Pulmonary artery endothelial cell (primary cell): ENCODE measurements around the gene RPA1. TPM values are rescaled to one million over a fixed set of nuclear protein-coding genes. Genes with fewer than 3 reads are reported as not detected.

Source experiments
- DNase-seq: peaks from one replicate; pipeline ENCODE4 v3.0.0-alpha.2; 2011; ENCODE audit warnings: low read depth, low spot score
- total RNA-seq: library from RNA; depleted of rRNA; stranded (reverse); fragments of >200 nt; gene quantifications from 2 replicates; pipeline ENCODE4 v1.2.3, GENCODE V29; 2014

RPA1 gene
- total RNA-seq, 1 donor from 2014 or later = 57.0 TPM

DNA sequence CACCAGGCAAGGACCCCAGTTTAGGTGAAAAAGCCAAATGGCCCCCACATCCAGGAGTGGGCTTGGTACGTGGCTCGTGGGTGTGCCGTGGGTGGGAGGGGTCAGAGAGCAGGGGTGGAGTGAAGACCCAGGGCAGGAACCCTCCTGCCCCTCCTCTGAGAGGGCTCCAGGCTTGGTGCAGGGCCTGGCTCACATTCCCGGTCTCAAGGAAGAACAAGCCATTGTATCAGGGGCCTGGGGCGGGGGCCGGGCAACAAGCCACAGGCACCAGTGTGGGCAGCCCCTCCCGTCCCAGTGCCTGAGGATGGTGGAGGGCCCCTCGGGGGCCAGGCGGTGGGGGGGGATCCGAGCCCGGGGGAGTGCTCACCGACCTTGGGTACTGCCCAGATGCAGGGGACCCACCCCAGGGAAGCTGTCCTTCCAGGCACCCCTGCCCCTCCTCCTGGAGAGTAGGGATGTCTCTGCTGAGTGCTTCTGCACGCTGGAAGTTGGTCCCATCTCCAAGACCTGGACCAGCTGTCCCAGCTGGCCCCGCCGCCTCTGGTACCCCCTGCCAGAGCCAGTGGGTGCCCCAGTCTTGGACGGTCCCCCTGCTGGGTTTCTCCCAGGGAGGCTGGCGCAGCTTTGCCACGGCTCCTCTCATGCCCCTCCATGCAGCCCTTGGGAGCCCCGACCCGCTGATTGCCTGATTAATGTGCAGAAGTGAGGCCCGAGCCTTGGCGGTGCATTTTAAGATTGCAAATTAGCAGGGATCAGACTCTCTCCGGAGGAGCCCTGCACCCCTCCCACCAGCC, 111.7 kb downstream of the RPA1 start:
- no peak for DNase-seq

DNA sequence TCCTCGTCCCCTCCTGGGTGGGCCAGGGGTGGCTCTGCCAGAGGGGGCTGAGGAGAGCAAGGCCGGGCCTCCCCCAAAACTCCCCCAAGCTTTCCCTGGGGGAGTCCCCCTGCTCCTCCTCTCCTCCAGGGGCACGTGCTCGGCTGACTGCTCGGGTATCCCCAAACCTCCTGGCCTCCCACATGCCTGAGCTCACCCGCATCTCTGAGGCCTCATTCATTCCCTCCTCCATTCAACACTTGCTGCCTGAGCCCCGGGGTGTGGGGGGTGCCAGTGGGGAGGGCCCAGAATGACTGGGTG, 112.2 kb downstream of the RPA1 start:
- no peak for DNase-seq

DNA sequence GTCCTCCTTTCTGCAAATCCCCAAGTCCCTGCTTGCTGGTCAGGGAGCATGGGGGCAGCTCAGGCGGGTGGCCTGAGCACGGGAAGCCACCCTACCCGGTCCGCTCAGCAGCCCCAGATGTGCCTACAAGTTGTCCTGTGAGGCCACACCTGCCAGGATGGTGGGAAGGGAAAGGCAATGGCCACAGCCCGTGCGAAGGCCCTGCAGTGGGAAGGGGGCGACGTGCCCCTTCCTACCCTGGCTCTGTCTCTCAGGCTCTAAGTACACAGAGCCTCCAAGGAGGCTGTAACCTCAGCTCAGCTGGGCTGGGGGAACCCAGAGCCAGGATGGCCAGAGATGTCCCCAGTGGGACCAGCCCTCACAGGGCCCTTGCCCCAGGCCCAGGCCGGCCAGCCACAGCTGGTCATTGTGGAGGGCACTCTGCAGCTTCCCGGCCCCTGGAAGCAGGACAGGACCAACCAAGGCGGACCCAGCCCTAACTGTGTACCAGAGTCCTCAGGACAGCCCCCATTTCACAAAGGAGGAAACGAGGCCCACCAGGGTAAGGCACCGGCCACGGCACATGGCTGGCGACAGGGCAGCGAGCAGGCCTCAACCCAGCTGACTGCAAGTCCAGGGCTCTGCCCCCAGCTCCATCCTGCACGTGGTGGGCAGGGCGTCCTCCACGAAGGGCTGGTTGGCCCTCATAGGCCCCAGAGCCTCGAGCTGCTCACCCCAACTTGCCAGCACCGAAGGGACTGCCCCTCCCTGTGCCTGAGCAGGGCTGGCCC, 113.0 kb downstream of the RPA1 start:
- DNase-seq = no peak

DNA sequence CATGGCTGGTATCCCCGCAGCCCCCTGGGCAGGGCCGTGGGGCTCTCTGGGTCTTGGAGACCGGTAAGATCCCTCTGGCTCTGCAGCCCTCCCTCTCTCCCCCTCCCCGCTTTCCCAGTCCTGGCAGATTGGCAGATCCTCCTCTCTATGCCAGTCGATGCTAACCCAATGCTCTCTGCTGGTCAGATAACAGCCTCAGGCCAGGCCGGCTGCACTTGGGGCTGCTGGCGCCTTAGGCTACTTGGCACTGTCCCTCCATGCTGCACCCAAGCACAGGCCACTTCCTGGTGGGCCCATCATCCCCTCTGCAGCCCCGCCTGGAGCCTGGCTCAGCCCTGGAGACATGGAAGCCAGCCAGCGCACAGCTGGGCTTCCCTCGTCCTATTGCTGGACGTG, 113.6 kb downstream of the RPA1 start:
- no peak for DNase-seq

DNA sequence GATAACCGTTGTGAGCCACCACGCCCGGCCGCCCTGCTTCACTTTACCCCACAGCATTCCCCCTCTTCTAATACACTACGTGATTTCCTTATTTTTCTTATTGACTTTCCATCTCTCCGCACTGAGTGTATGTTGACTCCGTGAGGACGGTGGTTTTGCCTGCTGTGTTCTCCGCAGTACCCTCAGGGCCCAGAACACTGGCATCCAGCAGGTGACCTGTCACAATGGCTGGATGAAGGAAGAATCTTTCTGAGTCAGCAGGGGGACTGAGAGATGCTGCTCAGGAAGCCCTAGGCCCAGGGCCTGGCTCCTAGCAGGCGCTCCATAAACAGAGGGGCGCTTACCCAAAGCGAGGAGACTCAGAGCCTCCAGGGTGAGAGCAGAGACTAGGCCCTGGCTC, 115.8 kb downstream of the RPA1 start:
- DNase-seq = no peak

DNA sequence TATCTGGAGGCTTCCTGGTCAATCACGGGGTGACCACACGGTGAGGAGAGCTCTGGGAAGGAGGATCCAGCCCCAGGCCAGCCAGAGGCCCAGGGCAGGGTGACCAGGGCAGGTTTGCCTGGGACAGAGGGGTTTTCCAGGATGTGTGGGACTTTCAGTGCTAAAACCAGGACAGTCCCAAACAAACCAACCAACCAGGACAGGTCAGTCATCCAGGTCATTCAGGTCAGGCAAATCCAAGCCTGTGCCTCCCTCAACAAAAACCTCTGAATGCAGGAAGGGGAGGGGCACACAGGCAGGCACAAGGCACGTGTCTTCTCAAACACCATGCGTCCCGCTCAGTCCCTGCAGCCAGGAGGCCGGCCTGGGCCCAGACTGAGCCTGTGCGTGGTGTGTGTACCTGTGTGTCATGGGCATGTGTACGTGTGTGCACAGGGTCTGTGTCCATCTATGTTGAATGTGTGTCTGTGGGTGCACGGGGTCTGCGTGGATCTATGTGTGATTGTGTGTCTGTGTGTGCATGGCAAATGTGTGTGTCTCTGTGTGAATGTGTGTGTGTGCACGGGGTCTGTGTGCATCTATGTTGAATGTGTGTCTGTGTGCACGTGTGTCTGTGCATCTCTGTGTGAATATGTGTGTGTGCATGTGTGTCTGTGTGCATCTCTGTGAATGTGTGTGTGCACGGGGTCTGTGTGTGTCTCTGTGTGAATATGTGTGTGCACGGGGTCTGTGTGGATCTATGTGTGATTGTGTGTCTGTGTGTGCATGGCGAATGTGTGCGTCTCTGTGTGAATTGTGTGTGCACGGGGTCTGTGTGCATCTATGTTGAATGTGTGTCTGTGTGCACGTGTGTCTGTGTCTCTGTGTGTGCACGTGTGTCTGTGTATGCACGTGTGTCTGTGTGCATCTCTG, 116.5 kb downstream of the RPA1 start:
- DNase-seq = no peak

DNA sequence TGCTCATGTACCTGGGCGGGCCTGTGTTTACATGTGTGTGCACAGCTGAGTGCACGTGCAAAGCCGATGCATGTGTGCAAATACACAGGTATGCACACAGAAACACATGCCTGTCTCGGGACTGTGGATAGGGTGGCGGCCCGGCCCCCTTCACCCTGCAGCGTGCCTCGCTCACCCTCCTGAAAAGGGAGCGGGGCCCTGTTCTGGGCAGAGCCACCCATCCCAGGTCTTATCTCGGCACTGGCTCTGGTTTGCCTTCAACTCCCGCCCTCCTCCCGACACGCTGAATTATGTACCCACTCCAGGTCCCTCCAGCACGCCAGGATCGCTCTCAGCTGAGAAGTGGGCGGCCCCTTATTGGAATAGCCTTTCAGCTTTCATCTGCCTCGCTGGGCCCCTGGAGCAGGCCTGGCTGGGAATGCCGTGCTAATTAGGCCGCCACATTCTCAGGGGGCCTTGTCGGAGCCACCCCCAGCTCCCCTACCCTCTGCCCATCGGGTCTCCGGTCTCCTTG, 117.5 kb downstream of the RPA1 start:
- DNase-seq = no peak

DNA sequence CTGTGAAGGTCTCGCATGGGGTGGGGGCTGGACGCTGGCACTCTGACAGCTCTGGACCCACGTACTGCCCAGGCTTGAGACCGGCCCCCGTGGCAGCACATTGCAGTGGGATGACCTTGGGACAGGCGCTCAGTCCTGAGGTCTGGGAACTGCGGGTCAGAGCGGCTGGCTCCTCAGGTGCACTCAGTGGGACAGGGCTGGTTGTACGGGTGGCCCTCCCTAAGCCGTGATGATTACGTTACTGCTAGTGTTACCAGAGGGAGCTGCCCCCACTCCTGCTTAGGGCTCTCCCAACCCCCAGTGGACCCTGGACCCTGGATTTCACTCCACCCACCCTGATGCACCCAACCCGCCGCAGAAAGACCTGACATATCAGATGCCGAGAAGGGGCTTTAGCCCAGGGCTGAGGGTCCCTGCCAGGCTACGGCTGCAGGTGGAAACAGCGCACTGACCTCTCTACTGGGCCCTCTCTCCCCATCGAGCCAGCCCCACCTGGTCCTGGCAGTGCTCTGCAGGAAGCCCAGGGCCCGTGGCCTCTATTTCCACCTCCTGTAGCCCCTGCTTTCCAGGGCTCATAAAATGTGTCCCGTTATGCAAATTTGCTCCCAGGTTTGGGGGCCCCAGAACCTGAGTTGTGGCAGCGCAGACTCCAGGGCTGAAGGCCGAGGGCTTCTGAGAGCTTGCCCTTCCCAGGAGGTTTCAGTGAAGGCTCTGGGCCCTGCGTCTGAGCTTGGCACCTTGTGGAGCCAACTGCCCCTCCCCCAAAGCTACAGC, 118.1 kb downstream of the RPA1 start:
- DNase-seq = no peak

DNA sequence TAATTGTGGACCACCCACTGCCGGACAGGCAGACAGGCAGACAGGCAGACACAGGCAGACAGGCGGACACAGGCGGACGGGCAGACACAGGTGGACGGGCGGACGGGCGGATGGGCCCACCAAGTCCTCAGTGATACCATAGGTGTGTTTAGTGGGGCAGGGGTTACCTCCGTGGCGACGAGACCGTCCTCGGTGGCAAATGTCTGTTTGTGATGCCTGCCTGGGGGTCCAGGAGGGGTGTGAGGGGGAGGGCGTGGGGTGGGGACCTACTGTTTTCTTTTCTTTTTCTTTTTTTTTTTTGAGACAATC, 118.7 kb downstream of the RPA1 start:
- no peak for DNase-seq

Other genes starting within 250 kb of the RPA1 start
- 24.5 and 29.5 TPM in 2 replicates for gene SLC43A2, start 201.2 kb upstream of the RPA1 start, total RNA-seq
- gene SCARF1, start 184.3 kb upstream of the RPA1 start, total RNA-seq = 101 and 117 TPM in 2 replicates
- 10.3 and 13.1 TPM in 2 replicates for gene RILP, start 180.1 kb upstream of the RPA1 start, total RNA-seq
- gene PRPF8, start 145.1 kb upstream of the RPA1 start, total RNA-seq = 98.5 and 117 TPM in 2 replicates
- 1.7 and 1.9 TPM in 2 replicates for gene TLCD2, start 119.6 kb upstream of the RPA1 start, total RNA-seq
- gene WDR81, start 105.3 kb upstream of the RPA1 start, total RNA-seq = 13.8 and 15.6 TPM in 2 replicates
- not detected in 2 replicates for gene SERPINF2, start 87.1 kb upstream of the RPA1 start, total RNA-seq
- gene SERPINF1, start 67.9 kb upstream of the RPA1 start, total RNA-seq = 0.13 TPM in 1 of 2 replicates, not detected in the other
- gene SMYD4, start 103 bp upstream of the RPA1 start, total RNA-seq = 10.6 and 12.2 TPM in 2 replicates
- under 0.01 TPM in 1 of 2 replicates, not detected in the other for gene RTN4RL1, start 195.3 kb downstream of the RPA1 start, total RNA-seq
- gene DPH1, start 200.1 kb downstream of the RPA1 start, total RNA-seq = 13.2 and 18.4 TPM in 2 replicates
- 67.8 and 78.2 TPM in 2 replicates for gene OVCA2, start 212.0 kb downstream of the RPA1 start, total RNA-seq
- 34.6 and 35.1 TPM in 2 replicates for gene HIC1, start 225.1 kb downstream of the RPA1 start, total RNA-seq